ENCODE results near the gene CTBP1.

CTBP1 gene

DNA sequence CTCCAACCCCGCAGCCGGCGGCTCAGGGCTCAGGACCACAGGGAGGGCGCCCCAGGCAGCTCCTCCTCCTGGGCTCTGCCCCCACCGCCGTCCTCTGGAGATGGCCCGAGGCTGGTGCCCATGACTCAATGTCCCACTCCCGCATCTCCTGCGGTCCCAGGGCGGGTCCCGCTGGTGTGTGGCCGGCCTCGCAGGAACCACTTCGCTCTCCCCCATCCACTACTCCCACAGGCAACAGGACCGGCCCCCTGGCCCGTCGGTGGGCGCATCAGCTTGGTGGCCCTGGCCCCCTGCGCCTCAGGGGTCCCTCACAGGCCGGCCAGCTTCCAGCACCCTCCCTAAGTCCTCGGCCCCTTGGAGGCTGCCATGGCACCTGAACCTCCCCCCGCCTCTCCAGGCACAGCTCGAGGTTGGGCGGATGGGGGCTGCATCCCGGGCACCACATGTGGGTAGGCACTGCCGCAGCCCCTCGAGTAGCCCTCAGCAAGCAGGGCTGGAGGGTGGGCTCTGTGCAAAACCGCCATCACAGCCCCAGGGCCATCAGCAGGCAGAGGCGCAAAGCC lies 53.7 kb downstream of the CTBP1 start:
- intact Hi-C loops (cut with DNase I), result no loop called here
- DNase-seq, result peak in 25 of 42 donors; percentile 0 to 39 (median 10)

- intact Hi-C loops (cut with DNase I), result no loop called here
- DNase-seq, result peak in 40 of 42 donors; percentile 9 to 85 (median 60)
Observed at GRCh38 chr4:1194010-1194900, 54.7 kb downstream of the CTBP1 start.

- intact Hi-C loops (cut with DNase I), result no loop called here
- DNase-seq, result peak in 14 of 42 donors; percentile 0 to 31 (median 8)
Observed at GRCh38 chr4:1193206-1194009, 55.5 kb downstream of the CTBP1 start.

DNA sequence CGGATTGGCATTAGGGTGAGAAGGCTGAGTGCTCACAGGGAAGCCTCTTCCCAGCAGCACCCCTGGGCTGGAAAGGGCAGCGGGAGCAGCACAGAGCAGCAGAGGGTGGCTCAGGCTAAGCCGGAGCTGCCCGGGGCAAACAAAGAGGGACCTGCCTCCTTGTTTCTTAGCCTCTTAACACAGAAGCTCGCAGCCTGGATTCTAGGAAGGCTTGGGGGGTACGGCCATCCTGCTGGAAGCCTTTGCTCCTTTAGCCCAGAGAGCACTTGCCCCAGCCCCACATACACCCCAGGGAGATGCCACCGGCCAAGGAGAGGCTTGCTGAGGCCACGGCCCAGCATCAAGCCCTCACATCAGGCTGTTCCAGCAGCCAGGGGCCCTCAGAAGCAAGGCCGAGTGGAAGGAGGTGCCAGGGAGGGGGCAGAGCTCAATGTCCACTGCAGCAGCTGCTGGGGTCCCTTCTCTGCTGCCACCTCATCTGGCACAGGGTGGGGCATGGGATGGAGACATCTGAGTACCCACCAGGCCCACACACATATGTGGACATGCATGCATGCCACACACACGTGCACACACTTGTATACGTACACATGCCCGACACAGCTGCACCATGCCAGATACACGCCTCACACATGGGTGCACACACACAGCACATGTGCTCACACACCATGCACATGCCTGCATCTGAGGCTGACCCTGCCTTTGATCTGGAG lies 56.3 kb downstream of the CTBP1 start:
- peak in 30 of 42 donors; percentile 1 to 52 (median 21) for DNase-seq
- intact Hi-C loops (cut with DNase I), result no loop called here

- intact Hi-C loops (cut with DNase I), result no loop called here
- peak; percentile 64 to 95 (median 85) for DNase-seq
Observed at GRCh38 chr4:1192091-1192492, 56.8 kb downstream of the CTBP1 start.

DNA sequence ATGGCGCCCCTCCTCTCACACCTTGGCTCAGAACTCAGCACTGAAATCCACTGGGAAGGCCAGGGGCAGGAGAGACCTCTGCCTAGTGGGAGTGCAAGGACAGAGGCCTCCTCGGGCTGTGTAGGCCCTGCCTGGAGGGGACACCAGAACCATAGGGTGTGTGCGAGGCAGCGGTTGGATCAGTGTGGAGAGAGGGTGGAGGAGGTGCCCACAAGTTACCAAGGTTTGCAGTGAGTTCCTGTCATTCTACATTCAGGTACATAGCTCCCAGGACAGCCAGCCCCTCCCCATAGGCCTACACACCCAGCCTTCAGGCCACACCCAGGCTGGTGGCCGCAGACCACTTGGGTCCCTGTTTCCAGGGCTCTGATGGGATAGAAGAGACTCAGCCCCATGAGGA lies 57.3 kb downstream of the CTBP1 start:
- intact Hi-C loops (cut with DNase I), result no loop called here
- peak in 17 of 42 donors; percentile 1 to 36 (median 12) for DNase-seq

GRCh38 chr4:1187182-1187581 lies 61.7 kb downstream of the CTBP1 start:
- peak in 4 of 42 donors; percentile 1 to 7 (median 3) for DNase-seq
- intact Hi-C loops (cut with DNase I), result no loop called here

DNA sequence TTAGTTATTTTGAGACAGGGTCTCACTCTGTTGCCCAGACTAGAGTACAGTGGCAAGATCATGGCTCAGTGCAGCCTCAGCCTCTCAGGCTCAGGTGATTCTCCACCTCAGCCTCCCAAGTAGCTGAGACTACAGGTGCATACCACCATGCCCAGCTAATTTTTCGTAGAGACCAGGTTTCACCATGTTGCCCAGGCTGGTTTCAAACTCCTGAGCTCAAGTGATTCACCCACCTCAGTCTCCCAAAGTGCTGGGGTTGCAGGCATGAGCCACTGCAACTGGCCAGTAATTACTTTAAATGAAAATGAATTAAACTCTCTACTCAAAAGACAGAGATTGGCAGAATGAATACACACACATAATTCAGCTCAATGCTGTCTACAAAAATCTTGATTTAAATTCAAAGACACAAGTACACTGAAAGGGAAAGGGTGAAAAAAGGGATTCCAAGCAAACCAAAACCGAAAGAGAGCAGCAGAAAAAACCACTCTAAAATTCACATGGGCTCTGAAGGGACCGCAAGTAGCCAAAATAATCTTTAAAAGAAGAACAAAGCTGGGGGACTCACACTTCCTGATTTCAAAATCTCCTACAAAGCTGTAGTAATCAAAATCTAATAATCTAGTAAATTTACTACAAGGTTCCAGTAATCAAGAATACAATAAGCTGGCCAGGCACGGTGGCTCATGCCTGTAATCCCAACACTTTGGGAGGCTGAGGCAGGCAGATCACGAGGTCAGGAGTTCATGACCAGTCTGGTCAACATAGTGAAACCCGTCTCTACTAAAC lies 64.8 kb downstream of the CTBP1 start:
- intact Hi-C loops (cut with DNase I), result no loop called here
- peak in 17 of 42 donors; percentile 0 to 40 (median 8) for DNase-seq

DNA sequence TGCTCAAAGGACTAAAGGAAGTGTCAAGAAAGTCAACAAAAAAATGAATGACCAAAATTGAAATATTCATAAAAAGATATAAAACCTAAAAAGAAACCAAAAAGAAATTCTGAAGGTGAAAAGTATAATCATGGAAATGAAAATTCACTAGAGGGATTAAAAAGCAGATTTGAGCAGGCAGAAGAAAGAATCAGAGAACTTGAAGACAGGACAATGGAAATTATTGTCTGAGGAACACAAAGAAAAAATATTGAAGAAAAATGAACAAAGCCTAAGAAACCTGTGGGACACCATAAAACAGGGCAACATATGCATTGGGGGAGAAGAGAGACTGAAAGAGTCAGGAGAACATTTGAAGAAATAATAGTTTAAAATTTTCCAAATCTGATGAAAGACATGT lies 66.6 kb downstream of the CTBP1 start:
- intact Hi-C loops (cut with DNase I), result no loop called here

GRCh38 chr4:1180663-1181062 lies 68.3 kb downstream of the CTBP1 start:
- no peak for DNase-seq
- intact Hi-C loops (cut with DNase I), result no loop called here

More for the DNA sequence above, 66.6 kb downstream of the CTBP1 start:
- DNase-seq, result no peak

GRCh38 chr4:1179976-1180375 lies 69.0 kb downstream of the CTBP1 start:
- intact Hi-C loops (cut with DNase I), result no loop called here
- no peak for DNase-seq

GRCh38 chr4:1179089-1179441 lies 69.9 kb downstream of the CTBP1 start:
- DNase-seq, result peak in 3 of 42 donors; percentile 1 to 12 (median 5)
- intact Hi-C loops (cut with DNase I), result no loop called here

DNA sequence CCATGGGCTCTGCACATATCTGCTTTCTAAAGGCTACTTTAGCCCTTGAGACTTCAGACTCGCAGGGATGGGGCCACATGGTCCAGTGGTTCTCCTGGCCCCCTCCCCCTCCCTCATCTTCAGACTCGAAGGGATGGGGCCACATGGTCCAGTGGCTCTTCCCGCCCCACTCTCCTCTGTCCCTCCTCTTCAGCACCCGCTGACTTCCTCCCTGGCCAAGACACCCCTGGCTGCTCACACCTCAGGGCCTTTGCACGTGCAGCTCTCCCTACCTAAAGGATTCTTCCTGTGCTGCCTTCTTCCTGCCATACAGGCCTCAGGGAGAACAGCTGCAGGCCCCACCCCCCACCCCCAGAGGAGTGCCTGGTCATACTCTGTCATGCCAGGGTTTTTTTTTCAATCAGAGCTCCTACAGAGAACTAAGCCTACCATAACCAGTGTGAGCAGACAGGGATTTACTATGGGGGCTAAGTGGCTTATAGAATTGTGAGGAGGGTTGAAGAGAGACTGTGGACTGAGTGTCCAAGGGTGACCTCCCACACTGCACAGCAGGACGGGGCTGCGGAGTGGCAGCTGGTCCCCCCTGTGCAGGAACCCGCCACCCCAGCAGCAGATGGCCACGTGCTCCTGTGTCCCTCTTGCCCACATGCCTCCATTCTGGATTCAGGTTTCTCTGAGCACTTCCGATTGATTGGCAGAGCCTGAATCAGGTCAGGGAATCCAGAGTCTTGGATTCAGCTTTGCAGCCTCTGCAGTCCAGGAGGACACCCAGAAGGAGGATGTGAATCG lies 70.4 kb downstream of the CTBP1 start:
- intact Hi-C loops (cut with DNase I), result no loop called here

DNA sequence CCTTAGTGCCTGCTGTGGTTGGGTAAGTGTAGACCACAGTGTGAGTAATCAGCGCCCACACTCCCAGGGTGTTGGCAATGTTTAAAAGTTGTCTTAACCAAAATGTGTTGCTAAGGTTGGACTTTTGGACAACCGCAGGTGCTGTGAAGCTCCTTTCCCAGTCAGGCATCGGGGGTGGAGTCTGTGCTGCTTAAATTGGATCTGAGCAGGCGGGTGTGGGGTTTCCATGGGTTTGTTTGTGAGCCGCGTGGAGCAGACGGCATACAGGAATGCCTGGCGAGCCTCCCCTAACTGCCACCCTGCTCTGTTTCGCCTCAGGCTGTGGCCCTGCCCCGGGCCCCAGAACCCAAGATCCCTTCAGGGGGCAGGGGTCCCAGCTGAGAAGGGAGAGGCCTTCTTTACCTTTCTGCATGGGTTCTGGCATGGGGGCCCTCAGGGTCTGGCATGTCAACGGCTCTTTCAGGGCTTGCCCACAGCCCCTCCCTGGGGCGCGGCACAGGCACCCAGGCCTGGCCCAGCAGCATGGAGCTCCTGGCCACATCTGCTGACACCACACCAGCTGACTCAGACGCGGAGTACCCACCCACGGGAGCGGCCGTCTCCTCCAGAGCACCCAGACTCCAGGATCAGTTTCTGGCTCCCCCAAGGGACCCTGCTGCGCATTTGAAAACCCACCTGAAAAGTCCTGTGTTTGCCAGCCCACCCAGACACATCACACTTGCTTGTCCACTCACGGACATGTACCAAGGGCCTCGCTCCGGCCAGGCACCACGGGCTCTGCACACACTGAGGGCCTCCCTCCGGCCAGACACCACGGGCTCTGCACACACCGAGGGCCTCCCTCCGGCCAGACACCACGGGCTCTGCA lies 71.4 kb downstream of the CTBP1 start:
- peak in 6 of 42 donors; percentile 5 to 59 (median 32) for DNase-seq
- intact Hi-C loops (cut with DNase I), result no loop called here

More for the DNA sequence above, 70.4 kb downstream of the CTBP1 start:
- peak in 1 of 42 donors; percentile 2 for DNase-seq

GRCh38 chr4:1176398-1177273 lies 72.3 kb downstream of the CTBP1 start:
- DNase-seq, result peak in 1 of 42 donors; percentile 29
- intact Hi-C loops (cut with DNase I), result no loop called here

All from head of caudate nucleus (tissue), 42 donors.